Esophagus squamous epithelium (tissue), 5 donors: ENCODE data around the gene PTPN2. TPM values are rescaled to one million over a fixed set of nuclear protein-coding genes. Genes with fewer than 3 reads are reported as not detected.
"Not testable (repeated sequence)": the region's sequence is repeated elsewhere in the genome, so short reads cannot be mapped to it uniquely, and the experiment has no call there.

ENCODE experiments used
- DNase-seq: peaks from one replicate; lab custom pipeline; 2025; lab: John Stamatoyannopoulos, UW
- H3K27ac ChIP-seq, 4 donors: fragments of 200-600 bp; sonication (generic); one replicate each; pipeline ENCODE4 v1.5.1; 2016 to 2019; ENCODE audit warnings: mild to moderate bottlenecking in 1 of 4
- H3K27me3 ChIP-seq, 4 donors: fragments of 200-600 bp; sonication (generic); 1 replicate in 3 of 4; 2 replicates in 1 of 4; pipeline versions ENCODE4 v1.5.1 to v1.6.0; 2017 to 2021; ENCODE audit warnings: antibody characterized with exemption in 1 of 4
- H3K36me3 ChIP-seq, 3 donors: fragments of 200-600 bp; sonication (generic); one replicate each; pipeline ENCODE4 v1.5.1; 2016 to 2019
- H3K4me1 ChIP-seq, 3 donors: fragments of 200-600 bp; sonication (generic); one replicate each; pipeline ENCODE4 v1.5.1; 2017 to 2019
- H3K4me3 ChIP-seq, 4 donors: fragments of 200-600 bp; sonication (generic); 1 replicate in 3 of 4; 2 replicates in 1 of 4; pipeline ENCODE4 v1.5.1; 2016 to 2019; ENCODE audit warnings: mild to moderate bottlenecking in 2 of 4, moderate library complexity in 1 of 4
- H3K9me3 ChIP-seq, 3 donors: fragments of 200-600 bp; sonication (generic); one replicate each; pipeline ENCODE4 v1.5.1; 2016 to 2019
- POLR2A ChIP-seq, 4 donors: fragments of 450-650 bp; IDR thresholded peaks; one replicate each; pipeline ENCODE4 v1.6.1; 2017; ENCODE audit warnings: antibody characterized with exemption in 4 of 4, mild to moderate bottlenecking in 4 of 4, moderate library complexity in 3 of 4
- WGBS, 2 donors: methylation state at CpG; one replicate each; pipeline ENCODE4 v1.1.5; 2018; 5-methylcytosine and 5-hydroxymethylcytosine counted together
- intact Hi-C: fragments of 100-400 bp; cut with DNase I; formaldehyde crosslinking; loops from one replicate; pipeline ENCODE4 v1.15.0; 2022
- total RNA-seq, 4 donors: library from RNA; depleted of rRNA; stranded (reverse); fragments of >200 nt; gene quantifications; one replicate each; pipeline ENCODE4 v1.1.0, GENCODE V29; 2016
- TF ChIP-seq, protein P1 (sequence below), 6 experiments: fragments of 450-650 bp in 4 of 6; fragments of 200-600 bp in 2 of 6; sonication (generic) in 2 of 6; IDR thresholded peaks; one replicate each; pipeline ENCODE4 v1.5.1; 2016 to 2019; ENCODE audit warnings: antibody characterized with exemption in 6 of 6, mild to moderate bottlenecking in 4 of 6, moderate library complexity in 4 of 6
- donor health status: DM: yes; HTN: yes; CAD: no.

PTPN2 gene
- total RNA-seq, 4 donors from 2014 or later: 31.8 to 37.9 (median 33.4) TPM

DNA sequence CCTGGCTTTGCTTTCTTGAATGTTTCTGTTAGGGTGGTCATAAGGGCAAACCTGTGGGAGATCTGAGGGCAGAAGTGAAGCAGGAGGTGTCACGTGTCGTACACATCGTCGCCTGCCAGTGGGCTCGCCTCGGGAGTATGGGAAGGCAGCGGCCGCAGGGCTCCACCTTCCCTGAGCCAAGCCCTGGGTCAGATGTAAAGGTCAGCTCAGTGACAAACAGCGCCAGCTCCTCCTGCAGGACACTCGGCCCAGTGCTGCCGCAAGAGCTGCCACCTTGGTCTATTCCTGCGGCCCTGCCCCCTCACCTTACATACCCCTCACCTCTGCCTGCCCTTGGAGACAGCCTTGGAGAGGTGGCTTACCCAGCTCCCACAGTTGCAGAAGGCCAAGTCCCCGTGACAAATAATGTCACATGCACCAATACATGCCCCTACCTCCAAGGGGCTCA is 117.0 kb downstream of the PTPN2 start:
- TF ChIP-seq POLR2A (IDR thresholded peaks at IDR 0.05): no peak
- TF ChIP-seq, protein P1, sequence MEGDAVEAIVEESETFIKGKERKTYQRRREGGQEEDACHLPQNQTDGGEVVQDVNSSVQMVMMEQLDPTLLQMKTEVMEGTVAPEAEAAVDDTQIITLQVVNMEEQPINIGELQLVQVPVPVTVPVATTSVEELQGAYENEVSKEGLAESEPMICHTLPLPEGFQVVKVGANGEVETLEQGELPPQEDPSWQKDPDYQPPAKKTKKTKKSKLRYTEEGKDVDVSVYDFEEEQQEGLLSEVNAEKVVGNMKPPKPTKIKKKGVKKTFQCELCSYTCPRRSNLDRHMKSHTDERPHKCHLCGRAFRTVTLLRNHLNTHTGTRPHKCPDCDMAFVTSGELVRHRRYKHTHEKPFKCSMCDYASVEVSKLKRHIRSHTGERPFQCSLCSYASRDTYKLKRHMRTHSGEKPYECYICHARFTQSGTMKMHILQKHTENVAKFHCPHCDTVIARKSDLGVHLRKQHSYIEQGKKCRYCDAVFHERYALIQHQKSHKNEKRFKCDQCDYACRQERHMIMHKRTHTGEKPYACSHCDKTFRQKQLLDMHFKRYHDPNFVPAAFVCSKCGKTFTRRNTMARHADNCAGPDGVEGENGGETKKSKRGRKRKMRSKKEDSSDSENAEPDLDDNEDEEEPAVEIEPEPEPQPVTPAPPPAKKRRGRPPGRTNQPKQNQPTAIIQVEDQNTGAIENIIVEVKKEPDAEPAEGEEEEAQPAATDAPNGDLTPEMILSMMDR (IDR thresholded peaks at IDR 0.05): no peak
- Histone ChIP-seq H3K36me3 (no peaks in the 10 kb centered on the region), H3K9me3 (no peaks in the 10 kb centered on the region), H3K27me3 (no peaks in the 10 kb centered on the region), H3K4me3 (no peak overlapping the region), H3K27ac (no peak overlapping the region), H3K4me1 (peaks cover 0 to 5% (median 0%) of the 10 kb centered on the region in 3 donors)
- no peak for DNase-seq
- 44 to 78% methylated on average over 12 to 13 of the region's 13 CpGs for WGBS, 2 donors
- intact Hi-C loops: no loop called here

GRCh38 chr18:12765586-12765985 is 118.5 kb downstream of the PTPN2 start:
- 66 to 86% methylated on average over 5 to 6 of the region's 11 CpGs for WGBS, 2 donors
- DNase-seq: no peak
- intact Hi-C loops: no loop called here

GRCh38 chr18:12765126-12765525 is 118.9 kb downstream of the PTPN2 start:
- no peak for DNase-seq
- Histone ChIP-seq H3K27me3 (no peaks in the 10 kb centered on the region), H3K27ac (no peak overlapping the region), H3K9me3 (no peaks in the 10 kb centered on the region), H3K4me3 (no peak overlapping the region), H3K36me3 (no peaks in the 10 kb centered on the region), H3K4me1 (peaks cover 0 to 5% (median 0%) of the 10 kb centered on the region in 3 donors)
- no peak for TF ChIP-seq POLR2A (IDR thresholded peaks at IDR 0.05)
- TF ChIP-seq, protein P1 (IDR thresholded peaks at IDR 0.05): no peak
- intact Hi-C loops: no loop called here
- 67 to 80% methylated on average over 8 of the region's 8 CpGs for WGBS, 2 donors

More at GRCh38 chr18:12765586-12765985, 118.5 kb downstream of the PTPN2 start:
- Histone ChIP-seq H3K27me3 (no peaks in the 10 kb centered on the region), H3K27ac (no peak overlapping the region), H3K4me3 (no peak overlapping the region), H3K9me3 (no peaks in the 10 kb centered on the region), H3K36me3 (no peaks in the 10 kb centered on the region), H3K4me1 (peaks cover 0 to 5% (median 0%) of the 10 kb centered on the region in 3 donors)
- TF ChIP-seq, protein P1 (IDR thresholded peaks at IDR 0.05): no peak
- no peak for TF ChIP-seq POLR2A (IDR thresholded peaks at IDR 0.05)

DNA sequence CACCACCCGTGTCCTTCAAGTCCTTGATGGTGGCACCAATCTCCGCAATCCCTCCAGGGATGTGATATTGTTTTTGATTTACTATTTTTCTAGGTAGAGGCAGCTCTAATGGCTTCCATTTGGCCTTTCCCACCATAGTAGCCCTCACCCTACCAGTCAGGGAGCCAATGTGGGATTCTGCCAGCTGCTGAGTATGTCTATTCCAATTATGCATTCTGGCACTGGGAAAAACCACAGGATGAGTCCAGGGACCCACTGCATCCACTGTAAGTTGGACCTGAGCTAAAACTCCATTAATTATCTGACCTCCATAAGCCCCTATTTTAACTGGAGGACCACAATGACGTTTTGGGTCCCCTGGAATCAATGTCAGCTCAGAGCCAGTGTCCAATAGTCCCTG is 125.5 kb downstream of the PTPN2 start:
- DNase-seq, H3K36me3 ChIP-seq, H3K27me3 ChIP-seq, H3K9me3 ChIP-seq, intact Hi-C loops, H3K4me1 ChIP-seq, H3K27ac ChIP-seq, H3K4me3 ChIP-seq: not testable (repeated sequence)
- WGBS, 2 donors: 74 to 77% methylated on average over 3 of the region's 3 CpGs

- H3K9me3 ChIP-seq, intact Hi-C loops, H3K4me3 ChIP-seq, H3K27me3 ChIP-seq, H3K27ac ChIP-seq, DNase-seq, H3K4me1 ChIP-seq, H3K36me3 ChIP-seq: not testable (repeated sequence)
- 91 to 92% methylated on average over 10 to 14 of the region's 14 CpGs for WGBS, 2 donors
These were observed 127.3 kb downstream of the PTPN2 start for GRCh38 chr18:12756619-12757239.

DNA sequence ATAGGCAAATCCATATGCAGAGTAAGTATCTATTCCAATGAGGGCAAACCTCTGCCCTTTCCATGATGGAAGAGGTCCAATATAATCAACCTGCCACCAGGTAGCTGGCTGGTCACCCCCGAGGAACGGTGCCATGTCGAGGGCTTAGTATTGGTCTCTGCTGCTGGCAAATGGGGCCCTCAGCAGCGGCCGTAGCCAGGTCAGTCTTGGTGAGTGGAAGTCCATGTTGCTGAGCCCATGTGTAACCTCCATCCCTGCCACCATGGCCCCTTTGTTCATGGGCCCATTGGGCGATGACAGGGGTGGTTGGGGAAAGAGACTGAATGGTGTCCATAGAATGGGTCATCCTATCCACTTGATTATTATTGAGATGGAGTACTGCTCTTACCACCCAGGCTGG is 128.4 kb downstream of the PTPN2 start:
- H3K27ac ChIP-seq, H3K27me3 ChIP-seq, intact Hi-C loops, H3K4me3 ChIP-seq, H3K4me1 ChIP-seq, DNase-seq, H3K36me3 ChIP-seq, H3K9me3 ChIP-seq: not testable (repeated sequence)
- WGBS, 2 donors: 85 to 97% methylated on average over 6 of the region's 6 CpGs
